DMS79 (cell line): ENCODE results near the gene STAT5B.

Experiments used
- DNase-seq: peaks from one replicate; lab custom pipeline; 2025; lab: John Stamatoyannopoulos, UW

STAT5B gene

DNA sequence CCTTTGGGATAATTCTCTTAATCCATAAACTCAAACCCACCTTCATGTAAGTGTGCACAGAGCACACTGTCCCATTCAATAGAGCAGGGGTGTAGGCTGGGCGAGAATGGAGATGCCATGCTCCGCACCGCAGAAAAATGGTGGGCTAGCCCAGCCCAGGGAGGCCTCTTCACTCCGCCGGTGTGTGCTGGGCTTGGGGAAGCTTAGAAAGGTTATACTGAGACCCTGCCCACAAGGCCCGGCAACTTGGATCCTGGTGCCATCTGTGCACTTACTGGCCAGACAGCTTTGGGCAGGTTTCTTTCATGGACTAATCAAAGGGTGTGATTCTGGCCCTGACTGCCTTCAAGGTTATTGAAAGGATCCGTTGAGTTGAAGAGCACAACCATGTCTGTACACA is 8.4 kb upstream of the STAT5B start:
- no peak for DNase-seq

DNA sequence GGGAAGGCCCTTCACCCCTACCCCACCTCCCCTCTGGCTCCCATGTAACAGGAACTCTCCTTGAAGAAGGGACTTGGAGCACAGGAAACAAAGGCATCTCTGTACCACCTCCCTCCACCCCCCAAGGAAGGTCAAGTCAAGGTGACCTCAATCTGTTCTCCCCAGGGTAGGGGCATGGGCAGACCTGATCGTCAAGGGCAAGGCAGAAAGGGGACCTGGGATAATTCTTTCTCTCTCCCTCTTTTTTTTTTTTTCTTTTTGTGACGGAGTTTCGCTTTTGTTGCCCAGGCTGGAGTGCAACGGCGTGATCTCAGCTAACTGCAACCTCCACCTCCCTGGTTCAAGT is 7.8 kb upstream of the STAT5B start:
- no peak for DNase-seq

DNA sequence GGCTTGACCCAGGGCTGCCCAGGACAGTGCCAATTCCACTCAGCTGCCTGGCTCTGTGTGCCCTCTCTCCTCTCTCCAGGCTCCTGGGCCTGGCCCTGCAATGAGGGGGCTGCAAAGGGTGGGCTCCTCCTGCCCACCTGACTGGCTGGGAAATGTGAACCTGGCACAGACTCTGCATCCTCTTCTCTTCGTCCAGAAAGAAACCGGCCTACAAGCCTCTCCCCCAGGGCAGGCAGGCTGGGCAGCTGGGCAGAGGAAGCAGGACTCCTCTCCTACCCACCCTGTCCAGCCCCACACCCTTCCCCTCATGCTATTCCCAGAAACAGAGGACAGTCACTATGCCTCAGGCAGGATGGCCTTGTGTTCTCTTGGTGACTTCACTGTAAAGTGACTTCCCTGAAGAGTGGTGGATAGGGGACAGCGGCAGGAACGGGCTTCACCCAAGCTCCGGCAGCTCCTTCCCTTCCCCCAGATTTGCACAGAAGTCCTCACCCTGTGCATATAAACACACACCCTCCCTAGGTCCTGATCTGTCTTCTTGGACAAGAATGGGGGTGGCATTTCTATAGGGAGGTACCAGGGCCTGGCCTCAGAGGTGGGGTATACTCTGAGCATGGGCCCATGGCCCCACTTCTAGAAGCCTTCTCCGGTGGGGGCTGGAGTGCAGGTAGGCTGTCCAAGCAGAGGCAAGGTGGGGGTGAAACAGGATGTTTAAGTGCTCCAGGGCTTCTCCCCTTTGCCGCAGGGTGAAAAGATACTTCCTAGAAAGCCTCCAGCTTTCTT is 7.2 kb upstream of the STAT5B start:
- no peak for DNase-seq

DNA sequence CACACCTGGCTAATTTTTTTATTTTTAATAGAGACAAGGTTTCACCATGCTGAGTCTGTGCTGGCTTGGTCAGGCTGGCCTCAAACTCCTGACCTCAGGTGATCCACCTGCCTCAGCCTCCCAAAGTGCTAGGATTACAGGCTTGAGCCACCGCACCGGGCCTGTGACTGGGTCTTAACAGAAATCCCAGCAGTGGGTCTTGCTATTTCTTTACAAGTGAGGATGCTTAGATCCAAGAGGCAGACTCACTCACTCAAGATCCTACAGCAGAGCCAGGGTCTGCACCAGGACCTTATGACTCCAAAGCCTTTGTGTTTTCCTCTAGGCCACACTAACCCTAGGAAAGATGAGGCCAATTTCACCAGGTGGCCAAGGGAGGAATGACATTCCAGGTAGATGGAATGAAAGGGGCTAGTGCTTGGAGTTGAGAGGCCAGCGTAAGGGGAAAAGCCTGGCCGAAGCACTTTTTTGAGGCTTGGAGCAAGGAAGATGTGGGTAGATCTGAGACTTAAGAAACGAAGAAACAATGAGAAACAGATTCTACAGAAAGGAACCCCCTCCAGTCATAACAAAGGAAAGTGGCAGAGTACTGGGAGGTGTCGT is 6.4 kb upstream of the STAT5B start:
- no peak for DNase-seq

DNA sequence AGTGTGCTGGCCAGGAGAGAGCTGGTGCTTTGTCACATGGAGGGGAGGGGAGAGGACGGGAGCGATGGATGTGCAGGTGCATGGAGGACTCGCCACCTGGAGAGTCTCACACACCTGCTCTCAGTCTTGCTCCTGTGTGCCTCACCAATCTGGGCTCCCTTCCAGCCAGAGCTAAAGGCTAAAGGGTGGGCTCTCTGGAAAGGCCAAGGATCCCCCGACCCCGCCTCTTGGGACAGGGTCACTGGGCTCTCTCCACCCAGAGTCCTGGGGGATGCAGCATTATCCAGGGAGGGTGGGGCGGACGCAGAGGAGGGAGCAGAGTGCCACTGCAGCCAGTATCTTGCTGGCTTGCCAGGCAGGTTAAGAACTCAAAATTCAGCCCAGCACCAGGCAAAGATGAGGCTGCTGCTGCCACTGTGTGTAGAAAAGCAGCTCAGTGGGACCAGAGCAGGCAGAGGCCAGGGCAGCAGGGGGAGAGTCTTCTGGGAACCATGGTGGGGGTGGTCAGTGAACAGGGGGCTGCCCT is 5.4 kb upstream of the STAT5B start:
- DNase-seq, result peak; percentile 91

DNA sequence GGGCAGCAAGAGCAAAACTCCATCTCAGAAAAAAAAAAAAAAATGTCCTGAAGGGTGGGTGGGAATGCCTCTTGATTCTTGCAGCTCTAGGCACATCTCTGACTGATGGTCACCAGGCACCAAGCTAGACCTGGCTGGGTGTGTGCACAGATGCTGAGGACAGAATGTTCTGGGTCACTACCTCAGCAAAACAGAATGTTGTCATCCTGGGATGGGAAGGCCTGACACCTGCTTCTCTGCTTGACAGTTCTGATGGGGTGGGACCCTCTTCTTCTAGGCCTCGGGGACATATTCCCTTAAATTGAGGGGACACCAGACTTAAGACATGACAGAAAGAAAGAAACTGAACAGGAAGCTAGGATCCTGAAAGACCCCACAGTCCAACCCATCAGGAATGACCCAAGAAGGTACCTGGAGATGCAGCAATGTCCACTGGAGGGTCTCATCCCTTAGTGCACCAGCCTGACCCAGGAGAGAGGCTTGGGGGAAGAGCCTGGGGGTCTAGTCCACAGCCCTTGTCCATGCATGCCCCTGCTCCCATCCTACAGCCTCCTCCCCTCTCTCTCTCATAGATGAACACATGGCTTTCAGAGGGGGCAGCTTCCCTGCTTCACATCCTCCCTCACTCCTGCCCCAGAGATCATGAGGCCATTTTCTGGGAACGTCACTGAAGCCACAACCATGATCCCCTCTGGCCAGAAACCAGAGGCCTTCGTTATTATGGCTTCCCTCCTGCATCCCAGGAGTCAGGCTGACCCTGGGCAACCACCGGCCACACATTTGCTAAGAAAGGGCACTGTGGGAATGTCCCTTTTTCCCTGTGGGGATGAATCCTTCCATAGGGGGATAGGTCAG is 3.8 kb upstream of the STAT5B start:
- no peak for DNase-seq

DNA sequence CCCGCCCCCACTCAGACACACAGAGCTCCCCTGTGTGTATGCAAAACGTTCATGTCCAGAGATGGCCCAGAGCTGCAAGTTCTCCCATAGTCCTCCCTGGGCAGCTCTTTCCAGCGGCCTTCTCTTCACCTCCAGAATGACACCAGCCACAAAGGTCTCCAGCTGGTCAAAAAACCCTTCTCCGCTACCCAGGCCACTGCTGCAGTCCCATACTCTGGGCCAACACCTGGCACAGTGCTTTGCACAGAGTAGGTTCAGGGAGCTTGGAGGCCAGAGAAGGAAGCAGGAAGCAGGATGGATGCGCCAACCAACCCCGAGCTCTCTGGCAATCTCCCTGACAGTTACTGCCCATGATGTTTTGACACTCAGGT is 1.1 kb upstream of the STAT5B start:
- no peak for DNase-seq

DNA sequence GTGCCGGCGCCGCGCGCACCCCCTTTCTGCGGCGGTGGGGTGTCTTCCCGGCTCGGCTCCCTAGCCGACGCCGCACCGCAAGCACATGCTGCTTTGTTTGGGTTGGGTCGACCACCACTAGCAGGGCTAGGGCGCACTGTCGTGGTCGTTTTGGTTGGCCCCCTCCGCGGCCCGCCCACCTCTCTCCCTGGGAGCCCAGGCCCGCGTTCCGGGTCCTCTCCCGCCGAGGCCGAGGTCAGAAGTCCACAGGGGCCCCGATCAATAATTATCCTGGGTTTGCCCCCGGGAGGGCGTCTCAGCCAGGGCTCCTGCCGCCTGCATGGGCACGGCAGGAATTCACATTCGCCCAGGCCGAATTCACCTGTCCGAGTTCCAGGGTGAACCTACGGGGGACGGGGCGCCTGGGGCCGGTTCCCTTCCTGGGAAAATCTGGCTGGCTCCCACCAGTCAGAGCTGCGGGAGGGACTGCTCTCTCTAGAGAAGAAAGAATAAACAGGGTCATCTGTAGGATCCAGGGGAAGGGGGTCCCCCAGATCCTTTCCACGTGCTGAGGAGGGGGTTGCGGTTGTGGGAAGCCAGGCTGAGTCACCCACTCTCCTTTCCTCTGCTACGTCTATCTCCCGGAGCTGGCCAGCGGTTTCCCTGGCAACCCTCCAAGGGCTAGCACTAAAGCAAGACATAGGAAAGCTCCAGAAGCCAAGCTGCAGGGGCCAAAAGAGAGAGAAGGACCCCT is 584 bp upstream of the STAT5B start:
- peak; percentile 38 for DNase-seq

DNA sequence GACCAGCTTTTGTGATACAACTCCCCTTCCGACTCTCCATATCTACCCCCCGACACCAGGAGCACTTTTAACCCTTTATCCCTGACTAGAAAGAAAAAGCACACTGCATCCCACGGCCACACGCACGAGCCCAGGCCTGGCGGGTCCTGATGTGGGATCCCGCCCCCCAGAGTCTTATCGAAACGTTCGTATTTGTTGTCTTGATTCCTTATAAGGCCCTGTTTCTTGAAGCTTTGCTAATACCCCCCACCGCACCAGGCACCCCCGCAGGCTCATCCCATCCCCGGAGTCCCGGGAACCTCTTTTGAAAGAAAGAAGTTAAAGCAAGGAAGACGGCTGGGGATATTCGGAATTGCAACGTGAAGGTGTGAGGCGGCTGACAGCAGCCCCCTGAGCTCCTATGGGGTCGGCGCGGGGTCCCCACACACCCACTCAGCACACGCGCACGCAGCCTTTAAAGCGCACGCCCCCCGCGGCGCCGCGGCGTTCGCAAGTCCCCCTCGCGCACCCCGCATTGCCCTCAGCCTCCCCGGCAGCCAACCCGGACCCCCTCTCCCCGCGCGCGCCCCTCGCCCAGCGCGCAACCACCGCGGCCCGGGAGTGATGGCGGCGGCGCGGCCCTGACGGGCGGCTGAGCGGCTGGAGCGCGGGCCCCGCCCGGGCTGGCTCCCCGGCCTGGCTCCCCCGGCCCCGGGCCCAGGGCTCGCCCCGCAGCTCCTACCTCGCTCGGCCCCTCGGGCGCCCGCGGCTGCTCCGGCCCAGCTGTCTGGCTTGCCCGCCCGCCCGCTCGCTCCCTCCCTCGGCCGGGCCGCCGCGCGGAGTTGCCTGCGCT is 448 bp downstream of the STAT5B start:
- peak; percentile 9 for DNase-seq

DNA sequence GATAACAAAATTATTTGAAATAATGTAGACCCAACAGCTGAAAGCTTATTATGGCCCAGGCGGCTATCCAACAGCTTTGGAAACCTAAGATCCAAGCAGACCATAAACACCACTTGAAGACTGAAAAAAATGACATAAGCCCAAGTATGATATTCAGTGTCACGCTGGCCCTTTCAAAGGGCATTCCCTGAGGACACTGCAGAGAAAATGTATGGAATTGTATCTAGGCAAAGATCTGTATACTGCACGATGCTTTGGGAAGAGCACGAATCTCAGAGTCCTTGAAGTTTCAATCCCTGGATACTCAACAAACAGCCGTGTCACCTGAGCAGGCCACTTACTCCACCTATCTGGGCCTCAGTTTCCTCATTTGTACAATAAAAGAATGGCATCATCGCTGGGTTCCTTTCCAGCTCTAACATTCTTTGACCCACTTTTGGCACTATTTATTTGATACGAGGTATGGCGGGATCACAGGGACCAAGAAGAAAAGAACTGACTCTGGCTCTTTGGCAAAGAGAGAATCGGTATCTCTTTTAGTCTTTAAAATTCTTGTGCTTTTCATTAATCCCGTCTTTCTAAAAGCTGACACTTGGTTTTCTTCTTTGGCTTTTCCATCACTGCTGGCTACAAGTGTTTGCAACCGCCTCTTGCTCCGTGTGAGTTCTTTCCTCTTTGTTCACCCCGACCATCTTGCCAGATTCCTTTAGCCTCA is 1.2 kb downstream of the STAT5B start:
- no peak for DNase-seq

DNA sequence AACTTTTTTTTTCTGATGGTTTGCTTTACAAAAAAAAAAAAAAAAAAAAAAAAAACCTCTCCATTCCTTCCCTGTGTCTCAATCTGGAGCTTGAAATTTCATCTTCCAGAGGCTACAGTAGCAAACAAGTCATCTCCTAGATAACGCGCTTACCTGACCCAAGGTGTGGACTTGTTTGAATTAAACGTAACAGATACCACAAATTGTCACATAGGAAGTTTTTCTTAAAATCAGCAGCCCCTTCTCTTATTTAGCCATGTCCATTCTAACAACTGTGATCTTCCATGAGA is 2.0 kb downstream of the STAT5B start:
- DNase-seq, result no peak

DNA sequence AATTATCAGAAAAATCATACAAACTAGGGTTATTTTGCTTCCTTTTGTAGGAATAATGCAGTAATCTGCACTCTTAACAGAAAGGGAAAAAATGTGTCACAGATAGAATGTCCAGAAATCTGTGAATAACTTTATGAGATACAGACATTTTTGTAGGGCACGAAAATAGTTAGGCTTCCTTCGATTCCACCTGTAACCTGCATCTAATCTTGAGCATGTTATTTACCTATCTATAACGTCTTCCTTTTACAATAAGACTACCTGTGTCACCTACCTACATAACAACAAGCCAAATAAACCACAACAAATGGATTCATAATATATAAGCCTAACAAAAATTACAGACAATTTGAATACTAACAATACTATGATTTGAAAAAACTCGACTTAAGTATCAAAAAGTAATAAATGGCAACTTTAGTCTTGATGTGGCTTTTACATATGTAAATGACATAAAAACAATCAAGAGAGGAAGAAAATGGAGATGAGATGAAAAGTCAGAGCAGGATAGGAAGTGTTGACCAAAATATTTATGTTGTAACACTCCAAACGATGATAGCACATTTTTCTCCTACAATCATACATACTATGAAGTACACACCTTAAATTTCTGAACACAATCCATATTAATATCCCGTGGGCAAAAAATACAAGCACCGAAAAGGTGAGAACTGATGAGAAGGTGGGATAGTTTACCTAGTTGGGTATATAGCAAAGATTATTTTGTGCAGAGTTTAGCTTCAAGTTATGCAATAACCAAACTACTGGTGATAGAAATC is 2.5 kb downstream of the STAT5B start:
- DNase-seq, result no peak

DNA sequence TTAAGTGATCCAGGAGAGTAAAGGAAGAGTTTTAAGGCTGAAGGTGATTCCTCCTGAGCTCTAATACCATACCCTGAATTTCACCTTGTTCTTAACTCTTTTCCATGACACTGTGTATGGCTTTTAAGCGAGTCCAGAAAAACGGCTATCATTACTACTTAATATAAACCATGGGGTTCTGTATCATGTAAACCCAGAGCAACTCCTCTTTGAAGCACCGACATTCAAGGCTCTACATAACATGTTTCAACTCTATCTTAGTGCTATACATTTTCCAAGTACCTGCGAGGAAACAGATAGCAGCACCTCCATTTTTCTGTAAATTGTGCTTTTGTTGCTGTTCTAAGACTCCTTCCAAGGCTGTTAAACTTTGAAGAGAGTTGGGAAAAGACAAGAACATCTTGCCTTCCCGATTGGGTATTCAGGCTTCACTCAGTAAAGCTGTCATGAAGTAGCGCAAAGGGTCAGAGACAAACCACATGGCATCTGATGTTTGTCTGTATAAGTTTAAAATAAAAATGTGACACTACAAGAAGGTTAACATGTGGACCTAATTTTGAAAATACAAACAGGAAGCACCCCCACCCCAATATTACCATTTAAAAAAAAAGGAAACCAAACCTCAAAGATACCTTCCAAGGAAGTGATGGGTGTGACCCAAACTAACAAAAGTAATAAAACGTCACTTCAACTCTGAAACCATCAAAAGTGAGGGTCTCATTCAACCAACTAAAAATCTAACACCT is 3.9 kb downstream of the STAT5B start:
- no peak for DNase-seq

DNA sequence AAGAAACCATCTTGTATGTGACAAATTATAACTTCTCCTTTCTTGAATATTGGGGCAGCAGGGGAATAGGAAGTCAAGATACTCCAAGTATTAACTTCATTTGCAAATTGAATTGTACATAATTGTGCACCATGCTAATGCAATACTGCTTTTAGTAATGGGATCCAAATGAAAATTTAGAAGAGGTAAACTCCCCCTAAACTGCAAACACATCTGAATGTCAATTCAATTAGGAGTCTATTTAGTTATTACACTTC is 4.5 kb downstream of the STAT5B start:
- DNase-seq, result no peak

DNA sequence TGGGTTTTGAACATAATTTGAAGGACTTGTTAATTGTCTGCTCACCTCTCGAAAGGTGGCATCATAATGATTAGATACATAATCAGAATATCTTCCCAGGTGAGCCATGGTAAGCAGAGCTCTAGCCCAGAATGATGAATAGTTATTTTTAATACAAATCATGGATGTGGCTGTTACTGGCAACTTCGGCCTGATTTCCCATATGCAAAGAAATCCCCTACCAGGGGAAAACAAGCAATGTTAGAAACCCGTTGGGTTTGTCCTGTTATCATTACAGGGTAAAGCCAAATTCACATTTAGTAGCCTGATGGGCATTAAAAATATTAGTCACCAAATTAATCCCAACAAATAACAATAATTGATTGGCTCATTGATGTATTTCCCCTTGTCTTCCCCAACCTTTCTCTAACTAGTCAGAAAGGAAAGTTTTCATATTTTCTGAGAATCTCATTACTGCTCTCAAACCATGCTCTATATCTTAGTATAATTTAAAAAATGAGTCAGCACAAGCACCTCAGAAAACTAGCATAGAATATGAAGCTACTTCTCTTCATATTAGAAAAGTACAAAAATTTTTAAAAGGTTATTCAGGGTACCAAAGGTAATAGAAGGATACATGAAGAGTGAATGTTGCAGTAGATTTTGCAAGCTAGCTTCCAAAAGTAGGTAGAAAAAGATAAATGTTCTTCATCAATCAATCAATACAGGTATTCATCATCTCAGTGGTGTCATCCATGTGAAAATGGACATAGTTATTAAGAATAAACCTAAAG is 5.0 kb downstream of the STAT5B start:
- DNase-seq, result no peak

DNA sequence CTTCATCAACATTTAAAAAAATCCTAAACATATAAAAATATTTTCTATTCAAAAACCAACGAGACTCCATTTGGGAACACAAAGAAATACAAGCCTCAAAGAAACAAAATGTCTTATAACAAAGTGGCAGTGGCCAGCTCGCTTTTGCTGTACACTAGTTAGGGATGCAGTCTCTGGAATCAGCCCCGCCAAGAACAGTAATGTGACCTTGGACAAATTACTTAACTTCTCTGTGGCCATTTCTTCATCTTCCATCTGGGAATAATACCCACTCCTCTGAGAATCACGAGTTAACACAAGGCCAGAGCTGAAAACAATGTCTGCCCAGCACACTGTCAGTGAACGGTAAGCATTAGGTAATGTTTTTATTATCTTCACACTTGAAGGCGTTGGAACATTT is 5.6 kb downstream of the STAT5B start:
- DNase-seq, result no peak

DNA sequence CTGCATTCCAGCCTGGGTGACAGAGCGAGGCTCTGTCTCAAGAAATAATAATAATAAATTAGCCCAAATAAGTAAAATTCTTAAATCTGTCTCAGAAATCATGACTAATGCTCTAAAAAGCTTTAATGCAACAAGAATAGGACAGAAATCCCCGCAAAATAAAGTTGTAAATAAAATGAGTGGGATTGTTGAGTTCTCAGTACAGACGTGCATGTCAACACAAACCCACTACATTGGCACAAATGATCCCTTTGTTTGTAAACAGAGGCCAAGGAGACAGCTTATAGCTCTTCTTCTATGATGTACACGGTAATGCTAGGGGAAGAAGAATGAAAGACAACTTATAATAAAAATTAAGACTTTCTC is 6.0 kb downstream of the STAT5B start:
- DNase-seq, result no peak

DNA sequence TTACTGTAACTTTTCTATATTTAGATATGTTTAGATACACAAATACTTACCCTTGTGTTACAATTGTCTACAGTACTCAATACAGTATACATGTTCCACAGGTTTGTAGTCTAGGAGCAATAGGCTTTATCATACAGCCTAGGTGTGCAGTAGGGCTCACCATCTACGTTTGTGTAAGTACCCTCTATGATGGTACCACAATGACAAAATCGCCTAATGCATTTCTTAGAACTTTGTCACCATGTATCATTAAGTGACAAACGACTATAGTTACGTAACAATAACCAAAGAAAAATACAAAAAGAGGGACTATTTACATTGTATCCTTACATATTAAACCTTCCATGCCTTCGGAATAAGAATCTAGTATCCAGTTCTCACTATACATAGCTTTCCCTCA is 8.0 kb downstream of the STAT5B start:
- no peak for DNase-seq
